Gastrocnemius medialis (tissue), 4 donors: ENCODE measurements around the gene LMX1B.

ENCODE experiments used
- POLR2A ChIP-seq, 2 donors: fragments of 450-650 bp; IDR thresholded peaks; one replicate each; pipeline ENCODE4 v1.6.1; 2017; ENCODE audit warnings: antibody characterized with exemption in 2 of 2, mild to moderate bottlenecking in 2 of 2, moderate library complexity in 2 of 2
- TF ChIP-seq, protein P1 (sequence below), 5 experiments: fragments of 450-650 bp in 3 of 5; fragments of 200-600 bp in 2 of 5; sonication (generic) in 2 of 5; IDR thresholded peaks in 4 of 5; conservative IDR thresholded peaks in 1 of 5; 1 replicate in 4 of 5; 2 replicates in 1 of 5; pipeline ENCODE4 v1.5.1; 2016 to 2019; ENCODE audit warnings: antibody characterized with exemption in 5 of 5, mild to moderate bottlenecking in 3 of 5, moderate library complexity in 3 of 5

DNA sequence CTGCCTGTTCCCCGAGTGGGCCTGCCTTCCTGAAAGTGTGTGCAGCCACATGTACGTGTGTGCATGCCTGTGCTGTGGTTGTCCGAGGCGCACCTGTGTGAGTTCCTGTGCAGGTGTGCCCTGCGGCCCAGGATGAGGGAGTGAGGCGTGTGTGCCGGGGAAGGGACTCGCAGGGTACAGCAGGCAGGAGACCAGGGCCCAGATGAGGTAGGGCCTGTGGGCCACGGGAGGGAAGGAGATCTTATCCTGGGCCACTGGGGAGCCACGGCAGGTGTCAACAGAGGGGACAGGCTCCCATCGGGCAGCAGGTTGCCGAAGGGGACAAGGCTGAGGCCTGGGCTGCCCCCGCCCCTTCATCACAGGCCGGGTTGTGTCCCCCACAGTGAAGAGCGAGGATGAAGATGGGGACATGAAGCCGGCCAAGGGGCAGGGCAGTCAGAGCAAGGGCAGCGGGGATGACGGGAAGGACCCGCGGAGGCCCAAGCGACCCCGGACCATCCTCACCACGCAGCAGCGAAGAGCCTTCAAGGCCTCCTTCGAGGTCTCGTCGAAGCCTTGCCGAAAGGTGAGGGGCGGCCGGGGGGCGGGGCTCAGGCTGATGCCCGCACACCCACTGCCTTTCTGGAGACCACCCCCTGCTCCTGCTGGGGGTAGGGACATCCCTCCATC is 79.2 kb downstream of the LMX1B start:
- TF ChIP-seq, protein P1, sequence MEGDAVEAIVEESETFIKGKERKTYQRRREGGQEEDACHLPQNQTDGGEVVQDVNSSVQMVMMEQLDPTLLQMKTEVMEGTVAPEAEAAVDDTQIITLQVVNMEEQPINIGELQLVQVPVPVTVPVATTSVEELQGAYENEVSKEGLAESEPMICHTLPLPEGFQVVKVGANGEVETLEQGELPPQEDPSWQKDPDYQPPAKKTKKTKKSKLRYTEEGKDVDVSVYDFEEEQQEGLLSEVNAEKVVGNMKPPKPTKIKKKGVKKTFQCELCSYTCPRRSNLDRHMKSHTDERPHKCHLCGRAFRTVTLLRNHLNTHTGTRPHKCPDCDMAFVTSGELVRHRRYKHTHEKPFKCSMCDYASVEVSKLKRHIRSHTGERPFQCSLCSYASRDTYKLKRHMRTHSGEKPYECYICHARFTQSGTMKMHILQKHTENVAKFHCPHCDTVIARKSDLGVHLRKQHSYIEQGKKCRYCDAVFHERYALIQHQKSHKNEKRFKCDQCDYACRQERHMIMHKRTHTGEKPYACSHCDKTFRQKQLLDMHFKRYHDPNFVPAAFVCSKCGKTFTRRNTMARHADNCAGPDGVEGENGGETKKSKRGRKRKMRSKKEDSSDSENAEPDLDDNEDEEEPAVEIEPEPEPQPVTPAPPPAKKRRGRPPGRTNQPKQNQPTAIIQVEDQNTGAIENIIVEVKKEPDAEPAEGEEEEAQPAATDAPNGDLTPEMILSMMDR (IDR thresholded peaks at IDR 0.05 in 4 of 5, conservative IDR thresholded peaks at IDR 0.05 in 1 of 5) = no peak
- TF ChIP-seq POLR2A (IDR thresholded peaks at IDR 0.05) = no peak
